ENCODE results near the gene MSTO1. TPM values are rescaled to one million over a fixed set of nuclear protein-coding genes. Genes with fewer than 3 reads are reported as not detected.
"Not testable (repeated sequence)": the region's sequence is repeated elsewhere in the genome, so short reads cannot be mapped to it uniquely, and the experiment has no call there.

The MSTO1 gene
- polyA plus RNA-seq, 3 donors, result 3.8 to 17.4 (median 4.8) TPM

DNA sequence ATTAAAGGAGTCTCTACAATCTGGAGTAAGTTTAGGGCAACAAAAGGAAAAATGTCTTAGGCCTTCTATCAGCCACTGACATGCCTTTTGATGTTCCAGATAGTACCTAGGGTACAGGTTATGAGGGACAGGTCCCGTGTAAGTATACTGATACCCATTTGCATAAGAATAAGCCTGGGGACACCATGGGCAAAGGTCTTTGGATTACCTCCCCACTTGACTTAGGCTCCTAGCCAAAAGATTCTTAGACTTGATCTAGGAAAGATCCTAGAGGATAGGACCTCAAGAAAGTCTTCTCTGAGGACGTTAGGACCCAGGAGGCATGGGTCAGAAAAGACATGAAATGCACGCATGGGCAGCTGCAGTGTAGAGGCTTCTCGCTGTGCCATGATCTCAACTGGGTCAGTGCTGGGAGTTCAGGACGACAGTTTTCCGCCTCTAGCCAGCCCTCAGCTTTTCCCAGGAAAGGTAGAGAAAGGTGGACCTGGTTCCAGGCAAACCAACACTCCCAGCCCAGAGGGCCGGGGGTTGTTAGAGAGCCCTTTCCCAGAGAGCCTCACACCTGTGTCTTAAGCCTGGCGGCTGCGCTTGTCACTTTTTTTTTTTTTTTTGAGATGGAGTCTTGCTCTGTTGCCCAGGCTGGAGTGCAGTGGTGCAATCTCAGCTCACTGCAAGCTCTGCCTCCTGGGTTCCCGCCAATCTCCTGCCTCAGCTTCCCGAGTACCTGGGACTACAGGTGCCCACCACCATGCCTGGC, 26.6 kb downstream of the MSTO1 start:
- Histone ChIP-seq H3K4me2 (replicated peaks; ENCODE audit: extremely low read depth, low read length, poor library complexity, severe bottlenecking) (peak overlapping the region; percentile 78), H3K9ac (ENCODE audit: insufficient read depth, low read length, poor library complexity, severe bottlenecking) (peak overlapping the region; percentile 67), H3K4me3 (replicated peaks in 1 of 3; ENCODE audit: low read depth in 2 of 3, low read length in 3 of 3) (peak overlapping the region; percentile 83 to 97 (median 83)), H4K20me1 (ENCODE audit: insufficient read depth, low read length) (no peaks in the 10 kb centered on the region), H3K27me3 (ENCODE audit: control insufficient read depth in 2 of 2, insufficient read depth in 2 of 2, low read length in 2 of 2) (no peaks in the 10 kb centered on the region), H3K27ac (ENCODE audit: low read depth in 1 of 2, low read length in 2 of 2) (peak overlapping the region; percentile 50 to 86), H3K9me3 (replicated peaks in 1 of 2; ENCODE audit: control insufficient read depth in 1 of 2, insufficient read depth in 1 of 2, low read length in 2 of 2) (peaks cover 5 to 6% of the 10 kb centered on the region in 2 donors), H3K79me2 (ENCODE audit: insufficient read depth, low read length) (peaks cover 14% of the 10 kb centered on the region), H3K36me3 (replicated peaks in 1 of 2; ENCODE audit: control insufficient read depth in 1 of 2, insufficient read depth in 2 of 2, low read length in 2 of 2) (no peaks in the 10 kb centered on the region), H3K4me1 (ENCODE audit: control insufficient read depth in 1 of 2, insufficient read depth in 2 of 2, low read length in 2 of 2) (peaks cover 21 to 26% of the 10 kb centered on the region in 2 donors), H2AFZ (ENCODE audit: insufficient read depth, low read depth, low read length, poor library complexity, severe bottlenecking) (peak overlapping the region; percentile 84)
- Mint-ChIP-seq H3K36me3 (no peaks in the 10 kb centered on the region), H3K4me1 (peaks cover 21% of the 10 kb centered on the region), H3K9me3 (peaks cover under 1 to 11% (median 3%) of the 10 kb centered on the region in 7 donors), H3K4me3 (peak overlapping the region; percentile 91 to 97), H3K27ac (peak overlapping the region; percentile 92 to 97 (median 94)), H3K27me3 (ENCODE audit: low read depth in 3 of 3) (peaks cover 0 to 3% (median 0%) of the 10 kb centered on the region in 3 donors)
- intact Hi-C loops (cut with micrococcal nuclease), result no loop called here
- no peak for DNase-seq
- 76% methylated on average over 7 of the region's 11 CpGs for WGBS (ENCODE audit: insufficient coverage)
- TF ChIP-seq, protein P1, sequence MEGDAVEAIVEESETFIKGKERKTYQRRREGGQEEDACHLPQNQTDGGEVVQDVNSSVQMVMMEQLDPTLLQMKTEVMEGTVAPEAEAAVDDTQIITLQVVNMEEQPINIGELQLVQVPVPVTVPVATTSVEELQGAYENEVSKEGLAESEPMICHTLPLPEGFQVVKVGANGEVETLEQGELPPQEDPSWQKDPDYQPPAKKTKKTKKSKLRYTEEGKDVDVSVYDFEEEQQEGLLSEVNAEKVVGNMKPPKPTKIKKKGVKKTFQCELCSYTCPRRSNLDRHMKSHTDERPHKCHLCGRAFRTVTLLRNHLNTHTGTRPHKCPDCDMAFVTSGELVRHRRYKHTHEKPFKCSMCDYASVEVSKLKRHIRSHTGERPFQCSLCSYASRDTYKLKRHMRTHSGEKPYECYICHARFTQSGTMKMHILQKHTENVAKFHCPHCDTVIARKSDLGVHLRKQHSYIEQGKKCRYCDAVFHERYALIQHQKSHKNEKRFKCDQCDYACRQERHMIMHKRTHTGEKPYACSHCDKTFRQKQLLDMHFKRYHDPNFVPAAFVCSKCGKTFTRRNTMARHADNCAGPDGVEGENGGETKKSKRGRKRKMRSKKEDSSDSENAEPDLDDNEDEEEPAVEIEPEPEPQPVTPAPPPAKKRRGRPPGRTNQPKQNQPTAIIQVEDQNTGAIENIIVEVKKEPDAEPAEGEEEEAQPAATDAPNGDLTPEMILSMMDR (IDR thresholded peaks at IDR 0.05), result no peak

GRCh38 chr1:155640367-155640766, 30.3 kb downstream of the MSTO1 start:
- peaks cover 16 to 37% (median 26%) of the 10 kb centered on the region in 7 donors for H3K9me3 Mint-ChIP-seq
- Histone ChIP-seq H3K27ac (ENCODE audit: low read depth in 1 of 2, low read length in 2 of 2) (no peak overlapping the region), H3K79me2 (ENCODE audit: insufficient read depth, low read length) (peaks cover 14% of the 10 kb centered on the region), H3K4me3 (replicated peaks in 1 of 3; ENCODE audit: low read depth in 2 of 3, low read length in 3 of 3) (no peak overlapping the region), H3K4me2 (replicated peaks; ENCODE audit: extremely low read depth, low read length, poor library complexity, severe bottlenecking) (no peak overlapping the region), H3K9me3 (replicated peaks in 1 of 2; ENCODE audit: control insufficient read depth in 1 of 2, insufficient read depth in 1 of 2, low read length in 2 of 2) (peaks cover 27 to 28% of the 10 kb centered on the region in 2 donors), H3K27me3 (ENCODE audit: control insufficient read depth in 2 of 2, insufficient read depth in 2 of 2, low read length in 2 of 2) (no peaks in the 10 kb centered on the region), H3K9ac (ENCODE audit: insufficient read depth, low read length, poor library complexity, severe bottlenecking) (no peak overlapping the region), H3K36me3 (replicated peaks in 1 of 2; ENCODE audit: control insufficient read depth in 1 of 2, insufficient read depth in 2 of 2, low read length in 2 of 2) (no peaks in the 10 kb centered on the region), H3K4me1 (ENCODE audit: control insufficient read depth in 1 of 2, insufficient read depth in 2 of 2, low read length in 2 of 2) (peaks cover 22 to 26% of the 10 kb centered on the region in 2 donors), H2AFZ (ENCODE audit: insufficient read depth, low read depth, low read length, poor library complexity, severe bottlenecking) (no peak overlapping the region), H4K20me1 (ENCODE audit: insufficient read depth, low read length) (no peaks in the 10 kb centered on the region)
- intact Hi-C loops (cut with micrococcal nuclease), result no loop called here
- no peaks in the 10 kb centered on the region for H3K36me3 Mint-ChIP-seq
- TF ChIP-seq, protein P1 (IDR thresholded peaks at IDR 0.05), result no peak
- no peak overlapping the region for H3K4me3 Mint-ChIP-seq
- H3K4me1 Mint-ChIP-seq, result peaks cover 22% of the 10 kb centered on the region
- peaks cover 0 to 3% (median 2%) of the 10 kb centered on the region in 3 donors for H3K27me3 Mint-ChIP-seq (ENCODE audit: low read depth in 3 of 3)
- no peak overlapping the region for H3K27ac Mint-ChIP-seq
- no peak for DNase-seq

- peaks cover 22 to 25% of the 10 kb centered on the region in 2 donors for H3K4me1 ChIP-seq (ENCODE audit: control insufficient read depth in 1 of 2, insufficient read depth in 2 of 2, low read length in 2 of 2)
- H3K9me3 ChIP-seq (replicated peaks in 1 of 2; ENCODE audit: control insufficient read depth in 1 of 2, insufficient read depth in 1 of 2, low read length in 2 of 2), result peaks cover 27 to 28% of the 10 kb centered on the region in 2 donors
- H3K27ac ChIP-seq (ENCODE audit: low read depth in 1 of 2, low read length in 2 of 2); H4K20me1 ChIP-seq (ENCODE audit: insufficient read depth, low read length); H3K79me2 ChIP-seq (ENCODE audit: insufficient read depth, low read length); H3K36me3 ChIP-seq (replicated peaks in 1 of 2; ENCODE audit: control insufficient read depth in 1 of 2, insufficient read depth in 2 of 2, low read length in 2 of 2); H3K36me3 Mint-ChIP-seq; H2AFZ ChIP-seq (ENCODE audit: insufficient read depth, low read depth, low read length, poor library complexity, severe bottlenecking); H3K27me3 ChIP-seq (ENCODE audit: control insufficient read depth in 2 of 2, insufficient read depth in 2 of 2, low read length in 2 of 2); DNase-seq; H3K27ac Mint-ChIP-seq; H3K9ac ChIP-seq (ENCODE audit: insufficient read depth, low read length, poor library complexity, severe bottlenecking); intact Hi-C loops (cut with micrococcal nuclease); H3K4me3 Mint-ChIP-seq; H3K4me3 ChIP-seq (replicated peaks in 1 of 3; ENCODE audit: low read depth in 2 of 3, low read length in 3 of 3); H3K27me3 Mint-ChIP-seq (ENCODE audit: low read depth in 3 of 3); H3K4me2 ChIP-seq (replicated peaks; ENCODE audit: extremely low read depth, low read length, poor library complexity, severe bottlenecking): not testable (repeated sequence)
- Mint-ChIP-seq H3K9me3 (peaks cover 16 to 37% (median 26%) of the 10 kb centered on the region in 7 donors), H3K4me1 (peaks cover 20% of the 10 kb centered on the region)
- 100% methylated on average over 1 of the region's 11 CpGs for WGBS (ENCODE audit: insufficient coverage)
Observed at GRCh38 chr1:155642559-155643180, 32.7 kb downstream of the MSTO1 start.

Measured in CD14-positive monocyte (primary cell).